GM13976 (cell line): ENCODE results near the gene MCM10.

Experiments
- DNase-seq: peaks from one replicate; pipeline ENCODE4 v3.0.0; 2012; ENCODE audit warnings: low spot score
- in situ Hi-C: fragments of 300-500 bp; cut with MboI; formaldehyde crosslinking; loops from one replicate; pipeline ENCODE4 v1.12.0; 2022; ENCODE audit warnings: low sequenced_read_pairs, mixed read lengths, inconsistent platforms; ENCODE audit not compliant: unreplicated experiment
- TF ChIP-seq, protein P1 (sequence below): IDR thresholded peaks from 2 replicates; pipeline ENCODE4 v1.5.1; 2012; ENCODE audit warnings: borderline replicate concordance, mild to moderate bottlenecking; ENCODE audit not compliant: insufficient read depth; ENCODE audit errors: extremely low read depth, missing control alignments, control extremely low read depth

Gene MCM10

DNA sequence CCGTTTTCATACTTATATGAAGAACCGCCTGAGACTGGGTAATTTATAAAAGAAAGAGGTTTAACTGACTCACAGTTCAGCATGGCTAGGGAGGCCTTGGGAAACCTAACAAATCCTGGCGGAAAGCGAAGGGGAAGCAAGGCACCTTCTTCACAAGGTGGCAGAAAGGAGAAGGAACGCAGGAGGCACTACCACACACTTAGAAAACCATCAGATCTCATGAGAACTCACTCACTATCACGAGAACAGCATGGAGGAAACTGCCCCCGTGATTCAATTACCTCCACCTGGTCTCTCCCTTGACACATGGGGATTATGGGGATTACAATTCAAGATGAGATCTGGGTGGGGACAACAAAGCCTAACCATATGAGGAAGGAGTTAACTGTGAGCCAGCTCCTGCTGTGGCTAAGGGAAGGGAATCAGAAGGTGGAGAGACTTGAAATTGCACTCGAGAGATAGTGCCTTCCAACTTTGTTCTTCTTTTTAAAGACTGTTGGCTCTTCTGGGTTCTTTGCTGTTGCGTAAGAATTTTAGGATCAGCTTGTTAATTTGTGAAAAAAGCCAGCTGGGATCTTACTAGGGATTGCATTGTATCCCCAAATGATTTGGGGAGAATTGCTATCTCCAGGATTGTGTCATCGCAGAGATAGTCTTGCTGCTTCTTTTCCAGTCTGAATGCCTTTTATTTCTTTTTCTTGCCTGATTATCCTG is 40.4 kb upstream of the MCM10 start:
- in situ Hi-C loops: no loop called here
- no peak for DNase-seq

GRCh38 chr10:13121500-13121854 is 39.9 kb upstream of the MCM10 start:
- DNase-seq: no peak
- TF ChIP-seq, protein P1, sequence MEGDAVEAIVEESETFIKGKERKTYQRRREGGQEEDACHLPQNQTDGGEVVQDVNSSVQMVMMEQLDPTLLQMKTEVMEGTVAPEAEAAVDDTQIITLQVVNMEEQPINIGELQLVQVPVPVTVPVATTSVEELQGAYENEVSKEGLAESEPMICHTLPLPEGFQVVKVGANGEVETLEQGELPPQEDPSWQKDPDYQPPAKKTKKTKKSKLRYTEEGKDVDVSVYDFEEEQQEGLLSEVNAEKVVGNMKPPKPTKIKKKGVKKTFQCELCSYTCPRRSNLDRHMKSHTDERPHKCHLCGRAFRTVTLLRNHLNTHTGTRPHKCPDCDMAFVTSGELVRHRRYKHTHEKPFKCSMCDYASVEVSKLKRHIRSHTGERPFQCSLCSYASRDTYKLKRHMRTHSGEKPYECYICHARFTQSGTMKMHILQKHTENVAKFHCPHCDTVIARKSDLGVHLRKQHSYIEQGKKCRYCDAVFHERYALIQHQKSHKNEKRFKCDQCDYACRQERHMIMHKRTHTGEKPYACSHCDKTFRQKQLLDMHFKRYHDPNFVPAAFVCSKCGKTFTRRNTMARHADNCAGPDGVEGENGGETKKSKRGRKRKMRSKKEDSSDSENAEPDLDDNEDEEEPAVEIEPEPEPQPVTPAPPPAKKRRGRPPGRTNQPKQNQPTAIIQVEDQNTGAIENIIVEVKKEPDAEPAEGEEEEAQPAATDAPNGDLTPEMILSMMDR: no peak
- in situ Hi-C loops: no loop called here

More for the DNA sequence above, 40.4 kb upstream of the MCM10 start:
- TF ChIP-seq, protein P1: no peak

GRCh38 chr10:13136651-13137050 is 24.7 kb upstream of the MCM10 start:
- DNase-seq: no peak
- in situ Hi-C loops: no loop called here
- TF ChIP-seq, protein P1: no peak

GRCh38 chr10:13139150-13139549 is 22.2 kb upstream of the MCM10 start:
- TF ChIP-seq, protein P1: no peak
- DNase-seq: no peak
- in situ Hi-C loops: no loop called here

GRCh38 chr10:13139676-13140075 is 21.7 kb upstream of the MCM10 start:
- no peak for DNase-seq
- TF ChIP-seq, protein P1: no peak
- in situ Hi-C loops: no loop called here

- DNase-seq: no peak
- in situ Hi-C loops: no loop called here
- TF ChIP-seq, protein P1: no peak
Observed at GRCh38 chr10:13140627-13141190, 20.6 kb upstream of the MCM10 start.

- TF ChIP-seq, protein P1: no peak
- DNase-seq: no peak
- in situ Hi-C loops: no loop called here
Observed at GRCh38 chr10:13143766-13144165, 17.6 kb upstream of the MCM10 start.
